Gastrocnemius medialis (tissue), 4 donors: ENCODE results near the gene ACBD3. TPM values are rescaled to one million over a fixed set of nuclear protein-coding genes. Genes with fewer than 3 reads are reported as not detected.

ENCODE experiments used
- ATAC-seq, 2 donors: fragments of 150-250 bp; one replicate each; pipeline ENCODE4 v1.9.1; 2016
- DNase-seq, 2 donors: peaks; one replicate each; pipeline ENCODE4 v3.0.0-alpha.2; 2019
- H3K27ac ChIP-seq, 4 donors: fragments of 200-600 bp; sonication (generic); 1 replicate in 1 of 4; 2 replicates in 3 of 4; pipeline ENCODE4 v1.5.1; 2016 to 2018; ENCODE audit warnings: mild to moderate bottlenecking in 2 of 4, moderate library complexity in 1 of 4
- H3K27me3 ChIP-seq, 3 donors: fragments of 200-600 bp; sonication (generic) in 2 of 3; 1 replicate in 1 of 3; 2 replicates in 2 of 3; pipeline versions ENCODE4 v1.5.1 to v1.6.0; 2016 to 2019; ENCODE audit warnings: mild to moderate bottlenecking in 1 of 3, moderate library complexity in 1 of 3
- H3K36me3 ChIP-seq, 2 donors: fragments of 200-600 bp; sonication (generic) in 1 of 2; one replicate each; pipeline ENCODE4 v1.5.1; 2017 to 2018
- H3K4me1 ChIP-seq, 2 donors: fragments of 200-600 bp; sonication (generic) in 1 of 2; one replicate each; pipeline ENCODE4 v1.5.1; 2016 to 2017; ENCODE audit warnings: mild to moderate bottlenecking in 2 of 2
- H3K4me3 ChIP-seq, 4 donors: fragments of 200-600 bp; sonication (generic) in 3 of 4; 1 replicate in 1 of 4; 2 replicates in 3 of 4; pipeline ENCODE4 v1.5.1; 2016 to 2019; ENCODE audit warnings: mild to moderate bottlenecking in 2 of 4
- H3K9me3 ChIP-seq, 3 donors: fragments of 200-600 bp; sonication (generic) in 2 of 3; 1 replicate in 1 of 3; 2 replicates in 2 of 3; pipeline ENCODE4 v1.5.1; 2016 to 2019
- CTCF ChIP-seq, 5 experiments: fragments of 450-650 bp in 3 of 5; fragments of 200-600 bp in 2 of 5; sonication (generic) in 2 of 5; IDR thresholded peaks in 4 of 5; conservative IDR thresholded peaks in 1 of 5; 1 replicate in 4 of 5; 2 replicates in 1 of 5; pipeline ENCODE4 v1.5.1; 2016 to 2019; ENCODE audit warnings: antibody characterized with exemption in 5 of 5, mild to moderate bottlenecking in 3 of 5, moderate library complexity in 3 of 5
- POLR2A ChIP-seq, 2 donors: fragments of 450-650 bp; IDR thresholded peaks; one replicate each; pipeline ENCODE4 v1.6.1; 2017; ENCODE audit warnings: antibody characterized with exemption in 2 of 2, mild to moderate bottlenecking in 2 of 2, moderate library complexity in 2 of 2
- in situ Hi-C, 4 donors: fragments of 200-750 bp; cut with MboI; loops; one replicate each; pipeline versions ENCODE4 v1.15.0 to v1.8.0; 2017; ENCODE audit warnings: low sequenced_read_pairs in 4 of 4
- intact Hi-C: fragments of 100-400 bp; cut with DNase I; formaldehyde crosslinking; loops from one replicate; pipeline ENCODE4 v1.15.1; 2023; ENCODE audit warnings: low total_unique reads
- total RNA-seq, 4 donors: library from RNA; depleted of rRNA; stranded (reverse); fragments of >200 nt; gene quantifications; one replicate each; pipeline versions ENCODE4 v1.1.0 to v1.2.3, GENCODE V29; 2016

ACBD3 gene
- total RNA-seq, 4 donors from 2014 or later = 31.1 to 43.9 (median 36.6) TPM

- intact Hi-C loops = no loop called here
- TF ChIP-seq CTCF (IDR thresholded peaks at IDR 0.05 in 4 of 5, conservative IDR thresholded peaks at IDR 0.05 in 1 of 5) (peak in 1 of 5 experiments; percentile 15), POLR2A (IDR thresholded peaks at IDR 0.05) (no peak)
- peak overlapping the region in 1 of 4 donors; percentile 24 for H3K27ac ChIP-seq
- H3K4me3 ChIP-seq = peak overlapping the region; percentile 50 to 64 (median 59)
- in situ Hi-C loops = no loop called here
- no peaks in the 10 kb centered on the region for H3K9me3 ChIP-seq
- H3K36me3 ChIP-seq = no peaks in the 10 kb centered on the region
- ATAC-seq (no peak), DNase-seq (no peak)
- peaks cover 0 to 4% of the 10 kb centered on the region in 2 donors for H3K4me1 ChIP-seq
- no peaks in the 10 kb centered on the region for H3K27me3 ChIP-seq
These were observed 85.8 kb downstream of the ACBD3 start for GRCh38 chr1:226100436-226101391.

- ATAC-seq (no peak), DNase-seq (no peak)
- no peak overlapping the region for H3K27ac ChIP-seq
- TF ChIP-seq CTCF (IDR thresholded peaks at IDR 0.05 in 4 of 5, conservative IDR thresholded peaks at IDR 0.05 in 1 of 5) = no peak
- no peak for TF ChIP-seq POLR2A (IDR thresholded peaks at IDR 0.05)
- no peaks in the 10 kb centered on the region for H3K9me3 ChIP-seq
- in situ Hi-C loops = no loop called here
- no peaks in the 10 kb centered on the region for H3K36me3 ChIP-seq
- peaks cover 0 to 4% of the 10 kb centered on the region in 2 donors for H3K4me1 ChIP-seq
- no peak overlapping the region for H3K4me3 ChIP-seq
- no peaks in the 10 kb centered on the region for H3K27me3 ChIP-seq
- intact Hi-C loops = no loop called here
These were observed 87.4 kb downstream of the ACBD3 start for GRCh38 chr1:226098870-226099835.

GRCh38 chr1:226097866-226098625 lies 88.5 kb downstream of the ACBD3 start:
- TF ChIP-seq CTCF (IDR thresholded peaks at IDR 0.05 in 4 of 5, conservative IDR thresholded peaks at IDR 0.05 in 1 of 5) = no peak
- TF ChIP-seq POLR2A (IDR thresholded peaks at IDR 0.05) = no peak
- Histone ChIP-seq H3K4me1 (peaks cover 0 to 4% of the 10 kb centered on the region in 2 donors), H3K27me3 (no peaks in the 10 kb centered on the region), H3K4me3 (no peak overlapping the region), H3K9me3 (no peaks in the 10 kb centered on the region), H3K36me3 (no peaks in the 10 kb centered on the region), H3K27ac (no peak overlapping the region)
- DNase-seq = no peak
- no peak for ATAC-seq
- in situ Hi-C loops = no loop called here
- intact Hi-C loops = no loop called here

- in situ Hi-C loops (no loop called here), intact Hi-C loops (no loop called here)
- no peaks in the 10 kb centered on the region for H3K36me3 ChIP-seq
- ATAC-seq (no peak), DNase-seq (no peak)
- no peak overlapping the region for H3K27ac ChIP-seq
- no peaks in the 10 kb centered on the region for H3K27me3 ChIP-seq
- TF ChIP-seq CTCF (IDR thresholded peaks at IDR 0.05 in 4 of 5, conservative IDR thresholded peaks at IDR 0.05 in 1 of 5) (no peak), POLR2A (IDR thresholded peaks at IDR 0.05) (no peak)
- H3K9me3 ChIP-seq = no peaks in the 10 kb centered on the region
- no peak overlapping the region for H3K4me3 ChIP-seq
- peaks cover 0 to 4% of the 10 kb centered on the region in 2 donors for H3K4me1 ChIP-seq
These were observed 91.3 kb downstream of the ACBD3 start for GRCh38 chr1:226095286-226095685.
